B cell (primary cell): Measurements from ENCODE around the gene SLC29A4.

Experiments
- CTCF ChIP-seq: fragments of 200-600 bp; IDR thresholded peaks from one replicate; pipeline ENCODE4 v1.8.0; 2022; ENCODE audit warnings: antibody characterized with exemption, mild to moderate bottlenecking
- EZH2 ChIP-seq: IDR thresholded peaks from 2 replicates; pipeline ENCODE4 v1.6.1; 2012; ENCODE audit warnings: borderline replicate concordance, low read depth, mild to moderate bottlenecking, moderate library complexity, low read length; ENCODE audit not compliant: insufficient read depth, poor library complexity, severe bottlenecking

DNA sequence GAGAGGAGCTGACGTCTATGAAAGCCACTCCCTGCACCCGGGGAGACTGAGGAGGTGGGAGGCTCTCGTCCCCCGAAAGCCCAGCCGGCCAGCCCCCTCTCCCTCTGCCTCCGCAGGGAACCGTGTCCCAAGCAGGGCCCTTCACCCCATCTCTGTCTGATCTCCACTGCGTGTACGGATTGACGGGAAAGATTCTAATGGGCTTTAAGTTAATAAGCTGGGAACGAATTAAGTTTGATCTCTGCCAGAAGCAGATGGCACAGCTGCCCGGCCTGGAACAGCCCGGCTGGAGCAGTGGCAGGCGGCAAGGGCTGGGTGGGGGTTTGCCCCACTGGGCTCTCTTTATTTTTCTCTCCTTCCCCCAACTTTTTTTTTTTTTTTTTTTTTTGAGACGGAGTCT lies 6.1 kb upstream of the SLC29A4 start:
- TF ChIP-seq CTCF = no peak
- no peak for TF ChIP-seq EZH2
